Stimulated activated CD4-positive, alpha-beta T cell treated with anti-CD3 and anti-CD28 coated beads, Interleukin-1b, Interleukin-23, amount 100 ng/mL, for 1 hour (primary cell): ENCODE measurements around the gene MYO6.

ENCODE experiments used
- DNase-seq, 2 donors: peaks; one replicate each; pipeline ENCODE4 v3.0.0-alpha.2; 2020; ENCODE audit warnings: low read depth in 2 of 2

MYO6 gene

GRCh38 chr6:75827163-75827562 lies 78.1 kb downstream of the MYO6 start:
- DNase-seq = no peak

- no peak for DNase-seq
These were observed 82.2 kb downstream of the MYO6 start for GRCh38 chr6:75830959-75831885.

- DNase-seq = no peak
These were observed 85.4 kb downstream of the MYO6 start for GRCh38 chr6:75834447-75834846.

GRCh38 chr6:75842191-75842590 lies 93.2 kb downstream of the MYO6 start:
- DNase-seq = no peak

- DNase-seq = no peak
These were observed 93.7 kb downstream of the MYO6 start for GRCh38 chr6:75842732-75843131.

GRCh38 chr6:75843396-75843795 lies 94.4 kb downstream of the MYO6 start:
- DNase-seq = no peak

GRCh38 chr6:75848274-75848673 lies 99.2 kb downstream of the MYO6 start:
- DNase-seq = no peak

- DNase-seq = no peak
These were observed 100.4 kb downstream of the MYO6 start for GRCh38 chr6:75849329-75850025.

GRCh38 chr6:75850026-75850833 lies 101.2 kb downstream of the MYO6 start:
- DNase-seq = no peak

GRCh38 chr6:75852721-75853120 lies 103.7 kb downstream of the MYO6 start:
- DNase-seq = no peak

GRCh38 chr6:75853806-75854205 lies 104.8 kb downstream of the MYO6 start:
- DNase-seq = no peak

- no peak for DNase-seq
These were observed 106.0 kb downstream of the MYO6 start for GRCh38 chr6:75855052-75855451.

- no peak for DNase-seq
These were observed 107.9 kb downstream of the MYO6 start for GRCh38 chr6:75856902-75857301.

- no peak for DNase-seq
These were observed 114.0 kb downstream of the MYO6 start for GRCh38 chr6:75863001-75863400.

GRCh38 chr6:75863784-75864183 lies 114.7 kb downstream of the MYO6 start:
- DNase-seq = no peak

GRCh38 chr6:75864446-75864845 lies 115.4 kb downstream of the MYO6 start:
- no peak for DNase-seq

- no peak for DNase-seq
These were observed 121.3 kb downstream of the MYO6 start for GRCh38 chr6:75870389-75870788.

- DNase-seq = no peak
These were observed 125.2 kb downstream of the MYO6 start for GRCh38 chr6:75874224-75874623.

GRCh38 chr6:75876152-75876551 lies 127.1 kb downstream of the MYO6 start:
- DNase-seq = no peak

GRCh38 chr6:75880305-75880704 lies 131.3 kb downstream of the MYO6 start:
- no peak for DNase-seq

- DNase-seq = no peak
These were observed 133.7 kb downstream of the MYO6 start for GRCh38 chr6:75882734-75883133.

GRCh38 chr6:75884822-75885221 lies 135.8 kb downstream of the MYO6 start:
- DNase-seq = no peak
